Prostate gland (tissue), 2 donors: ENCODE results near the gene PLEKHA7. TPM values are rescaled to one million over a fixed set of nuclear protein-coding genes. Genes with fewer than 3 reads are reported as not detected.
"Not testable (repeated sequence)": the region's sequence is repeated elsewhere in the genome, so short reads cannot be mapped to it uniquely, and the experiment has no call there.

Source experiments
- DNase-seq: peaks from one replicate; pipeline ENCODE4 v3.0.0-alpha.2; 2019; ENCODE audit warnings: low spot score
- H3K27ac ChIP-seq, 2 donors: fragments of 200-600 bp; sonication (generic); 2 replicates each; pipeline ENCODE4 v1.5.1; 2017 to 2019
- H3K27me3 ChIP-seq: fragments of 200-600 bp; sonication (generic); replicated peaks from 2 replicates; pipeline ENCODE4 v1.5.1; 2019; ENCODE audit not compliant: insufficient read depth
- H3K36me3 ChIP-seq, 2 donors: fragments of 200-600 bp; sonication (generic); 1 replicate in 1 of 2; 2 replicates in 1 of 2; pipeline versions ENCODE4 v1.5.1 to v1.8.1; 2017 to 2019
- H3K4me1 ChIP-seq: fragments of 200-600 bp; sonication (generic); replicated peaks from 2 replicates; pipeline ENCODE4 v1.5.1; 2019
- H3K4me3 ChIP-seq, 2 donors: fragments of 200-600 bp; sonication (generic); 2 replicates each; pipeline ENCODE4 v1.5.1; 2017 to 2019
- H3K9me3 ChIP-seq: fragments of 200-600 bp; sonication (generic); 2 replicates; pipeline ENCODE4 v1.5.1; 2017
- POLR2A ChIP-seq: fragments of 450-650 bp; IDR thresholded peaks from one replicate; pipeline ENCODE4 v1.6.1; 2016; ENCODE audit warnings: antibody characterized with exemption, mild to moderate bottlenecking
- POLR2AphosphoS5 ChIP-seq: sonication (generic); formaldehyde crosslinking; IDR thresholded peaks from one replicate; pipeline ENCODE4 v1.6.1; 2017; ENCODE audit warnings: antibody characterized with exemption
- WGBS: methylation state at CpG from one replicate; pipeline ENCODE4 v1.1.5; 2018; 5-methylcytosine and 5-hydroxymethylcytosine counted together
- intact Hi-C: fragments of 100-400 bp; cut with DNase I; formaldehyde crosslinking; loops from one replicate; pipeline ENCODE4 v1.14.2; 2022
- total RNA-seq, 2 donors: library from RNA; depleted of rRNA; stranded (reverse); fragments of >200 nt; gene quantifications; one replicate each; pipeline ENCODE4 v1.1.0, GENCODE V29; 2016
- TF ChIP-seq, protein P1 (sequence below), 4 experiments: fragments of 200-600 bp in 2 of 4; fragments of 450-650 bp in 2 of 4; sonication (generic) in 2 of 4; IDR thresholded peaks; 1 replicate in 3 of 4; 2 replicates in 1 of 4; pipeline ENCODE4 v1.5.1; 2016 to 2019; ENCODE audit warnings: antibody characterized with exemption in 4 of 4, mild to moderate bottlenecking in 2 of 4, moderate library complexity in 2 of 4

PLEKHA7 gene
- total RNA-seq, 2 donors from 2014 or later, result 14.6 to 38.3 TPM

DNA sequence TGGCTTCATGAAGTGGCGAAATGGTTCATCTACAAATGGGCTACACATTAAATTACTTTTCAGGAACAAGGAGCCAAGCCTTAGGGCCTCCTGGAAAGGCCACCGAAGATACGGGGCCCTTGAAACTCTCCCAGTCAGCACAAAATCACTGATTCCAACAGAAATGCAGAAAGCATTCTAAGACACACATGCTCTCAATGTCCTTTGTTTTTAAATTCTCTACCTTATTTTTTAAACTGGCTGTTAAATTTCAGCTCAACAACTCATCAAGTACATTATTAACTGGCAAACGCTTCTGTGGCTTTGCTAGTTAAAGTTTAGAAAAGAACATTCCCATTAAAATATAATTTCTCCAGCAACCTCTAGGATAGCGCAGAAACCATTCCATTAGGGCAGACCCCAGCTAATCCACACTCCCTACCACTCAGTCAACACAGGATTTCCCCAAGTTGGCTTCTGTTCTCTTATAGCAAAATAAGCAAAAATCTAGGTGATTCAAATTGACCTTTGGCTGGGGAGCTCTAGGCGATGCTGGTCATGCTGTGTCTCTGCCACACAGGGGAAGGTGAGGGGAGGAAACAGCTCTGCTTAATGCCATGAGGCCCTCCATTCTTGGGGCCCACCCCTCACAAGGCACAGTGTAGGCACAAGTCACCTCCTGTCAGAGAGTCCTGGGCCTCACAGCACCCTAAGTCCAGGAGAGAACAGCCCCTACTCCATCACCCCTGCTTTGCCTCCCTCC is 47.1 kb downstream of the PLEKHA7 start:
- intact Hi-C loops, result no loop called here
- no peaks in the 10 kb centered on the region for H3K4me1 ChIP-seq
- WGBS, result 66% methylated on average over 6 of the region's 6 CpGs

DNA sequence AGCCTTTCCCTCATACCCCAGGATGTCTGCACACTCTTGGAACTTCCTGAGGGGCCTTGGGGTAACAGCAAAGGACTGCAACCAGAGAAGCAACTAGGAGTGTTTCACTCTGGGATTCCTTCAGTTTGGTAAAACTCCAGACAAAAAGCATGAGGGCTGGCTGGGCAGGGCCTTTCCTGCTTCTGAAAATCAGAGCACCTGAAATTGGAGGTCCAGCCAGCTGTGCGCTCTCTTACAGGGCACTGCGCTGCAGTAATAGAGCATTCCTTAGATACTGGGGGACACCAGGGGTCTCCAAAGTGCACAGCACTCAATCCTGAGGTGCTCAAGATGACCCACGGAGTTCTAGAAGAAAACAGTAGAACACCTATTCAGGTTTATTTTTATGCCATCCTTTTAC is 49.7 kb downstream of the PLEKHA7 start:
- no peaks in the 10 kb centered on the region for H3K9me3 ChIP-seq
- H3K27me3 ChIP-seq, result no peaks in the 10 kb centered on the region
- H3K4me3 ChIP-seq, result no peak overlapping the region
- intact Hi-C loops, result no loop called here
- DNase-seq, result no peak
- H3K36me3 ChIP-seq, result no peaks in the 10 kb centered on the region
- TF ChIP-seq POLR2A, result no peak
- no peak for TF ChIP-seq POLR2AphosphoS5
- TF ChIP-seq, protein P1, sequence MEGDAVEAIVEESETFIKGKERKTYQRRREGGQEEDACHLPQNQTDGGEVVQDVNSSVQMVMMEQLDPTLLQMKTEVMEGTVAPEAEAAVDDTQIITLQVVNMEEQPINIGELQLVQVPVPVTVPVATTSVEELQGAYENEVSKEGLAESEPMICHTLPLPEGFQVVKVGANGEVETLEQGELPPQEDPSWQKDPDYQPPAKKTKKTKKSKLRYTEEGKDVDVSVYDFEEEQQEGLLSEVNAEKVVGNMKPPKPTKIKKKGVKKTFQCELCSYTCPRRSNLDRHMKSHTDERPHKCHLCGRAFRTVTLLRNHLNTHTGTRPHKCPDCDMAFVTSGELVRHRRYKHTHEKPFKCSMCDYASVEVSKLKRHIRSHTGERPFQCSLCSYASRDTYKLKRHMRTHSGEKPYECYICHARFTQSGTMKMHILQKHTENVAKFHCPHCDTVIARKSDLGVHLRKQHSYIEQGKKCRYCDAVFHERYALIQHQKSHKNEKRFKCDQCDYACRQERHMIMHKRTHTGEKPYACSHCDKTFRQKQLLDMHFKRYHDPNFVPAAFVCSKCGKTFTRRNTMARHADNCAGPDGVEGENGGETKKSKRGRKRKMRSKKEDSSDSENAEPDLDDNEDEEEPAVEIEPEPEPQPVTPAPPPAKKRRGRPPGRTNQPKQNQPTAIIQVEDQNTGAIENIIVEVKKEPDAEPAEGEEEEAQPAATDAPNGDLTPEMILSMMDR (IDR thresholded peaks at IDR 0.05), result no peak
- 98% methylated on average over 3 of the region's 3 CpGs for WGBS
- no peaks in the 10 kb centered on the region for H3K4me1 ChIP-seq
- no peak overlapping the region for H3K27ac ChIP-seq

More for the DNA sequence above, 47.1 kb downstream of the PLEKHA7 start:
- Histone ChIP-seq H3K4me3 (no peak overlapping the region), H3K27me3 (no peaks in the 10 kb centered on the region), H3K9me3 (no peaks in the 10 kb centered on the region), H3K36me3 (no peaks in the 10 kb centered on the region), H3K27ac (no peak overlapping the region)
- no peak for DNase-seq
- TF ChIP-seq POLR2A (no peak), POLR2AphosphoS5 (no peak)
- TF ChIP-seq, protein P1 (IDR thresholded peaks at IDR 0.05), result no peak

DNA sequence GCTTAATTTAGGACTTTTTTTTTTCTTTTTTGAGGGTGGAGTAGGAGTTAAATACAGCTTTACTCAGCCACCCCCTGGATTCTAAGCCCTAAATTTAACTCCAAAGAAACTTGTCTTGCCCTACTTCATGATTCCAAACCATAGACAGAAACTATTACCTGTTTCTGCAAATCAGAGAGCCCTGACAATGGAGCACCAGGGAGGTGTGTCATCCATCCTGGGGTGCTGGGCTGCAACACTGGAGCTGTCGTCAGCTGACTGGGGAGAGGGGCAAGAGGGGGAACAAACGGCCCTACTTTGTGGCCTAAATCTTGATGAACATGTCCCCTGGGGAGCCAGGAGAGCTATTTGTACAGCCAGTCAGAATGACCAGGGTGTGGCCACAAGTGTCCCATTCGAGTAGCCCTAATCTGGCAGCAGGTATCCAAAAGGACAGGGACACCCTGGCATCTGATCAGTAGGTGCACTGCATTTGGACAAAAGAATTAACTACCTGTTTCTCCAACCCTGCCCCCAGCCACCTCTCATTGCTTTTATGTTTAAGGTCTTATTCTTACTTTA is 50.8 kb downstream of the PLEKHA7 start:
- intact Hi-C loops, result no loop called here
- Histone ChIP-seq H3K27me3 (no peaks in the 10 kb centered on the region), H3K4me3 (no peak overlapping the region), H3K9me3 (no peaks in the 10 kb centered on the region), H3K27ac (no peak overlapping the region), H3K4me1 (no peaks in the 10 kb centered on the region), H3K36me3 (no peaks in the 10 kb centered on the region)
- 74% methylated on average over 3 of the region's 3 CpGs for WGBS
- no peak for DNase-seq
- TF ChIP-seq POLR2AphosphoS5 (no peak), POLR2A (no peak)
- TF ChIP-seq, protein P1 (IDR thresholded peaks at IDR 0.05), result no peak

DNA sequence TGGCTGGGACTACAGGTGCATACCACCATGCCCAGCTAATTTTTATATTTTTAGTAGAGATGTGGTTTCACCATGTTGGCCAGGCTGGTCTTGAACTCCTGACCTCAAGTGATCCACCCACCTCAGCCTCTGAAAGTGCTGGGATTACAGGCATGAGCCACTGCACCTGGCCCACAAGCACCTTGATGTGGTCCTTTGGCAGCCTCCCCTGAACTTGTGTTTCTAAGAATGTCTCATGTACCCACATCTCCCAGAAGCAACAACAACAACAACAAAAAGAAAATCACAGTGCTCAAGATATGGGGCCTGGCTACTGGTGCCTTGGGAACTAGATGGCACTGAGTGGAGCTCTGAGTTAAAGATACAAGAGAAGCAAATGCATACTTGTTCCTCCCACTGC is 51.6 kb downstream of the PLEKHA7 start:
- intact Hi-C loops, H3K27ac ChIP-seq, H3K9me3 ChIP-seq, H3K27me3 ChIP-seq, H3K4me1 ChIP-seq, DNase-seq, H3K4me3 ChIP-seq, H3K36me3 ChIP-seq: not testable (repeated sequence)

DNA sequence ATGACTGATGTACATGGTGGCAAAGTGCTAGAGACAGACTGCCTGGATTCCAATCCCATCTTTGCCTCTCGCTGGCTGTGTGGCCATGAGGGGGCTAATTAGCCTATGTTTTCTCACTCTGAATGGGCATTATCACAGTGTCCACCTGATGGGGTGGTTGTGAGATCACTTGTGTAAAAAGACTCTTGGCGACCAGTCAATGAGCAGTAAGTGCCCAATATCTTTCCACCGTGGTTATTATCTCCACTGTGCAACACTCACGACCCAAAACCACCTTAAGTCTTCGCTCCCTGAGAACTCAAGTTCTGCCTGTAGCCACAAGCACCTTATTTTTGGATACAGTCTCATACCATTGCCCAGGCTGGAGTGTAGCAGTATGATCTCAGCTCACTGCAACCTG is 52.1 kb downstream of the PLEKHA7 start:
- intact Hi-C loops, result no loop called here

More for the DNA sequence above, 52.1 kb downstream of the PLEKHA7 start:
- TF ChIP-seq POLR2A (no peak), POLR2AphosphoS5 (no peak)
- TF ChIP-seq, protein P1 (IDR thresholded peaks at IDR 0.05), result no peak
- H3K9me3 ChIP-seq, result no peaks in the 10 kb centered on the region
- no peak for DNase-seq
- no peaks in the 10 kb centered on the region for H3K27me3 ChIP-seq
- H3K4me3 ChIP-seq, result no peak overlapping the region
- H3K36me3 ChIP-seq, result no peaks in the 10 kb centered on the region
- no peak overlapping the region for H3K27ac ChIP-seq
- WGBS, result 83% methylated on average over 5 of the region's 5 CpGs
- no peaks in the 10 kb centered on the region for H3K4me1 ChIP-seq
